Osteocyte (in vitro differentiated cells): ENCODE data around the gene DARS1. TPM values are rescaled to one million over a fixed set of nuclear protein-coding genes. Genes with fewer than 3 reads are reported as not detected.
A peak's percentile ranks its signal among the peaks of the same experiment; 100 is the strongest.

Experiments used
- DNase-seq: peaks from one replicate; pipeline ENCODE4 v3.0.0; 2021; ENCODE audit warnings: mixed read lengths; ENCODE audit not compliant: unreplicated experiment; ENCODE audit errors: extremely low spot score
- H3K27ac Mint-ChIP-seq: one replicate; pipeline ENCODE4 v1.8.0; 2021; ENCODE audit warnings: mild to moderate bottlenecking, mixed read lengths; ENCODE audit not compliant: unreplicated experiment
- H3K27me3 Mint-ChIP-seq: one replicate; pipeline ENCODE4 v1.8.0; 2021; ENCODE audit warnings: mixed read lengths; ENCODE audit not compliant: unreplicated experiment
- H3K36me3 Mint-ChIP-seq: one replicate; pipeline ENCODE4 v1.8.0; 2021; ENCODE audit warnings: mixed read lengths; ENCODE audit not compliant: unreplicated experiment
- H3K4me1 Mint-ChIP-seq: one replicate; pipeline ENCODE4 v1.8.0; 2021; ENCODE audit warnings: mixed read lengths; ENCODE audit not compliant: unreplicated experiment
- H3K4me3 Mint-ChIP-seq: one replicate; pipeline ENCODE4 v1.8.0; 2021; ENCODE audit warnings: mild to moderate bottlenecking, moderate library complexity, mixed read lengths; ENCODE audit not compliant: unreplicated experiment
- H3K9me3 Mint-ChIP-seq: one replicate; pipeline ENCODE4 v1.8.0; 2021; ENCODE audit warnings: mixed read lengths; ENCODE audit not compliant: unreplicated experiment
- long read RNA-seq: library from polyadenylated mRNA; unstranded; transcript quantifications from one replicate; pipeline ENCODE4 v2.0.0, GENCODE V29; 2021
- total RNA-seq: library from RNA; stranded (reverse); gene quantifications from 2 replicates; pipeline ENCODE4 v1.2.1, GENCODE V29; 2021
- TF ChIP-seq, protein P1 (sequence below): fragments of 200-600 bp; sonication (generic); IDR thresholded peaks from 2 replicates; pipeline ENCODE4 v1.5.0; 2021; ENCODE audit warnings: antibody characterized with exemption, mild to moderate bottlenecking, moderate library complexity

DARS1 gene
- 48.3 and 51.0 TPM in 2 replicates for total RNA-seq
- long read RNA-seq, transcript DARS-201 (16 exons, 2,361 nt) = major isoform, 586 of 642 reads
- long read RNA-seq, partial matches to known transcripts = 37 of 642 reads
- long read RNA-seq, other reads (novel, unspliced or antisense) = 19 of 642 reads

DNA sequence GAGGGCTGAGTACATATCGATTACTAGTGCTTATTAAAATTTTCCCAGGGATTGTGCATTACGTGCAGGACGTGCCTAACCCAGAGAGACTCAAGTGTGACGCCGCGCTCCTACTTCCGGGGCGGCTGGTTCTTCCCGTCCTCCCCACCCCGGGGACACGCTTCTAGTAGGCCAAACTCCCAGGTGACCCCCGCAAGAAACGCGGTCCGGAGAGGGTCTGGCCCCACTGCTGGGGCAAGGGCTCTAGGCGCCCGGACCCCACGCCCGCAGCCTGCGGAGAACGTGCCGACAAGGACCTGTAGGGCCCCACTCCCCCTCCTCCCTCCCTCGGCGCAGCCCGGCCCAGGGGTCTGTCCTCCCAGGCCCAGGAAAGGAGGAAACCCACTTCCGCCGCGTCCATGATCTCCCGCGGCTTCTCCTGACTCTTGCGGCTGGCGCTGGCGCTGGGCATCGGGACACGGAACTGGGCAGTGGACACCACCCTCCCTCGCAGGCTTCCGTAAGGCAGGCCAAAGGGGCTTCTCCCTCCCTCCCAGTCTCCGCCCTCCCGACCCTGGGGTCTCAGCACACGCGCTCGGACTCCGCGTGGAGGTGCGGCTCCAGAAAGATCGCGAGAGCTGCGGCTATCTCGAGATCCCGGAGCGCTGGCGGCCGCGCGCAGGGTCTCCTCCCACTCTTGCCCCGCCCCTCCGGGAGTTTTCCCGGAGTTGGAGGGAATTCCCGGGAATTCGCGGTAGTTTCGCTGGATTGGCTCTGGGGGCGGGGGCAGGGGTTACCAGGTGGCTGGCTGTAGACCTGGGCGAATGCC, at the start of gene DARS1:
Gene DARS1, minus strand, starts transcription at position 609 of the 808 bp plus-strand sequence. Its CDS starts 158 bp downstream, at position 451.
- peaks cover 3% of the 10 kb centered on the region for H3K9me3 Mint-ChIP-seq
- peaks cover 15% of the 10 kb centered on the region for H3K36me3 Mint-ChIP-seq
- peak; percentile 96 for DNase-seq
- peak within 1 kb of the TSS; percentile 95 for H3K27ac Mint-ChIP-seq
- TF ChIP-seq, protein P1, sequence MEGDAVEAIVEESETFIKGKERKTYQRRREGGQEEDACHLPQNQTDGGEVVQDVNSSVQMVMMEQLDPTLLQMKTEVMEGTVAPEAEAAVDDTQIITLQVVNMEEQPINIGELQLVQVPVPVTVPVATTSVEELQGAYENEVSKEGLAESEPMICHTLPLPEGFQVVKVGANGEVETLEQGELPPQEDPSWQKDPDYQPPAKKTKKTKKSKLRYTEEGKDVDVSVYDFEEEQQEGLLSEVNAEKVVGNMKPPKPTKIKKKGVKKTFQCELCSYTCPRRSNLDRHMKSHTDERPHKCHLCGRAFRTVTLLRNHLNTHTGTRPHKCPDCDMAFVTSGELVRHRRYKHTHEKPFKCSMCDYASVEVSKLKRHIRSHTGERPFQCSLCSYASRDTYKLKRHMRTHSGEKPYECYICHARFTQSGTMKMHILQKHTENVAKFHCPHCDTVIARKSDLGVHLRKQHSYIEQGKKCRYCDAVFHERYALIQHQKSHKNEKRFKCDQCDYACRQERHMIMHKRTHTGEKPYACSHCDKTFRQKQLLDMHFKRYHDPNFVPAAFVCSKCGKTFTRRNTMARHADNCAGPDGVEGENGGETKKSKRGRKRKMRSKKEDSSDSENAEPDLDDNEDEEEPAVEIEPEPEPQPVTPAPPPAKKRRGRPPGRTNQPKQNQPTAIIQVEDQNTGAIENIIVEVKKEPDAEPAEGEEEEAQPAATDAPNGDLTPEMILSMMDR = no peak
- H3K4me3 Mint-ChIP-seq = peak within 1 kb of the TSS; percentile 94
- peaks cover 10% of the 10 kb centered on the region for H3K4me1 Mint-ChIP-seq
- no peaks in the 10 kb centered on the region for H3K27me3 Mint-ChIP-seq

DNA sequence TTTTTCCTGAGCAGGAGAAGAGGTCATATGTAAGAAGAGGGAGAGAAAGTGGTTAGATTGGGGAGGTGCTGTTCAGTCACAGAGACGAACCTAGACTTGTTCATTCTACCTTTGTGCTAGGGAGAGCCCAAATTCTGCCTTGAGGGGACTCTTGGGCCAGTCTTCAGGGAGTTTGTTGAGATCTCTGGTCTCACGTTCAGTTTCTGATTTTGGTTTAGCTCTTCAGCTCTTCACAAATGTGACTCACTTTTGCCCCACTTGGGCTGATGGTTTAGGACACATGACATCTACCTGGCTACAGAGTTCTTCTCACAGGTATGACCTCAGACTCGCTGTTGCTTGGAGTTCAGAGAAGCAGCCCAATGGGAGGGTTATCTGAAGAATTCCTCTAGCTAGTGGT, 49.2 kb upstream of the DARS1 start:
- no peak overlapping the region for H3K27ac Mint-ChIP-seq
- no peak for DNase-seq
- no peaks in the 10 kb centered on the region for H3K36me3 Mint-ChIP-seq
- no peak overlapping the region for H3K4me3 Mint-ChIP-seq
- TF ChIP-seq, protein P1 = no peak
- H3K9me3 Mint-ChIP-seq = no peaks in the 10 kb centered on the region
- H3K4me1 Mint-ChIP-seq = no peaks in the 10 kb centered on the region
- peaks cover 46% of the 10 kb centered on the region for H3K27me3 Mint-ChIP-seq

DNA sequence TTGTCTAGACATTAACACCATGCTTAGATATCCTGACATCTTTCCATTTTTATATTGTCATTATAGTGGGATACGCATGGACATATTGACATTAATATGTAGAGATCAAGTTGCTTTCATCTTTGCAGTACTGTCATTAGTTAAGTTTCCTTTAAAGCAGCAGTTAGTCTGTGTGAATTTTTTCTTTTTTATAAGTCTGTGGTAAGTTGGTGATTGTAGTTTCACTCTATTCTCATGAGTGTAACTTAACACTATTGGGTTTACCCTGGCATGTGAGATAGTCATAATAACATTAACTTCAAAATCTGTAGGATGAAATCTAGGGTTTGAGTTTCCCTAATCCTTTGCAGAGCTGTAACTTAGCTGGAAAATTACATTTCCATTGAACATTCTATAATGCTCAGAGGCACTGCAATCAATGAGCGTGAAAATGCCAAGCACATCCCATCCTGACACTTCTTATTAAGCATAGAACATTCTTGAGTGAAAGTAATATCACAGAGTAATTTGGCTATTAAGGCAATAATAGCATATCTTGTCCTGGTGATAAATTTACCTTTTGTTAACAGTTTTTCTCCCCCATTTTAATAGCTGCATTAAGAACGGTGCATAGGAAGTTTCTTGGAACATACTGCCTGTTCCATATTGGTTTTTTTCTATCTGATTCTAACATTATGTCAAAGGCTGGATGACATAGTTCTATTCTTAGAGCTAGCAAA, 47.5 kb upstream of the DARS1 start:
- H3K4me3 Mint-ChIP-seq = no peak overlapping the region
- peaks cover 34% of the 10 kb centered on the region for H3K27me3 Mint-ChIP-seq
- H3K27ac Mint-ChIP-seq = no peak overlapping the region
- no peaks in the 10 kb centered on the region for H3K36me3 Mint-ChIP-seq
- DNase-seq = no peak
- no peaks in the 10 kb centered on the region for H3K4me1 Mint-ChIP-seq
- TF ChIP-seq, protein P1 = no peak
- no peaks in the 10 kb centered on the region for H3K9me3 Mint-ChIP-seq

DNA sequence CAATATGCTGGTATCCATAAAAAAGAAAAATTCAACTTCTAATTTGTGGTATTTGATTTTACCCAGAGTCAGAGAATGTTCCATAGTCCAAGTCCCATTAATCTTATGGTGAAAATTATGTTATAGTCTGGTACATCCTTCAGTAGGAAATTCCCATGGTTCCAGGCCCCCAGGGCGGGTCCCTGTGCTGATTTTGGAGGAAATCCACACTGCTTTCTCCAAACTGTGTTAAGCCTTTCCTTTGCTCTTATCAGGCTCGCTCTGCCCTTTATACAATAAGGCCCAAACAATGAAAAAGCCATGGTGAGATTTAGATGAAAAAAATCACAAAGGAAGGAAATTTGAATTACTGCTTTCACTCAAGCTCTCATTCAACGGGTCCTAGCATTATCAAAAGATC, 46.8 kb upstream of the DARS1 start:
- TF ChIP-seq, protein P1 = no peak
- no peaks in the 10 kb centered on the region for H3K9me3 Mint-ChIP-seq

DNA sequence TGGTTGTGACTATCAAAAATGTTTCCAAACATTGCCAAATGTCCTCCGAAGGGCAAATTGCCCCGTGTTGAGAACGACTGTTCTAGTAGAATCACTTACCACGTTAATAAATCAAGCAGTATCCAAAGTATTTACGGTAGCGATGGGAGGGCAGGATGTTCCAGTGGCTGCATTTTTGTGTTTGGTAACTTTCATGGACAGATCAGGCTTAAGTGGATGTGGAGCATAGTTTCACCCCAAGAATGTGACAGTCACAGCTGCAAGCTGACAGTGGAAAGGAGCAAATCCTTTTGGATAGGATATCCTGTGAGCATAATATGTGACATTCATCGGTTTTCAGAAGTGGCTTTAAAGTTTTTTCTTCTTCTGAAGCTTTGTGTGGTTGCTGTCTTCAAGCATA, 46.3 kb upstream of the DARS1 start:
- no peak for DNase-seq
- Mint-ChIP-seq H3K27me3 (peaks cover 28% of the 10 kb centered on the region), H3K9me3 (no peaks in the 10 kb centered on the region), H3K36me3 (no peaks in the 10 kb centered on the region), H3K4me1 (no peaks in the 10 kb centered on the region), H3K4me3 (no peak overlapping the region), H3K27ac (no peak overlapping the region)
- TF ChIP-seq, protein P1 = no peak

More for the DNA sequence above, 46.8 kb upstream of the DARS1 start:
- no peaks in the 10 kb centered on the region for H3K4me1 Mint-ChIP-seq
- peaks cover 33% of the 10 kb centered on the region for H3K27me3 Mint-ChIP-seq
- no peak for DNase-seq
- no peak overlapping the region for H3K27ac Mint-ChIP-seq
- no peaks in the 10 kb centered on the region for H3K36me3 Mint-ChIP-seq
- no peak overlapping the region for H3K4me3 Mint-ChIP-seq
